ENCODE measurements around the gene CCDC9. TPM values are rescaled to one million over a fixed set of nuclear protein-coding genes. Genes with fewer than 3 reads are reported as not detected.

The CCDC9 gene
- total RNA-seq, 1 experiment from 2014 or later: 36.9 TPM

DNA sequence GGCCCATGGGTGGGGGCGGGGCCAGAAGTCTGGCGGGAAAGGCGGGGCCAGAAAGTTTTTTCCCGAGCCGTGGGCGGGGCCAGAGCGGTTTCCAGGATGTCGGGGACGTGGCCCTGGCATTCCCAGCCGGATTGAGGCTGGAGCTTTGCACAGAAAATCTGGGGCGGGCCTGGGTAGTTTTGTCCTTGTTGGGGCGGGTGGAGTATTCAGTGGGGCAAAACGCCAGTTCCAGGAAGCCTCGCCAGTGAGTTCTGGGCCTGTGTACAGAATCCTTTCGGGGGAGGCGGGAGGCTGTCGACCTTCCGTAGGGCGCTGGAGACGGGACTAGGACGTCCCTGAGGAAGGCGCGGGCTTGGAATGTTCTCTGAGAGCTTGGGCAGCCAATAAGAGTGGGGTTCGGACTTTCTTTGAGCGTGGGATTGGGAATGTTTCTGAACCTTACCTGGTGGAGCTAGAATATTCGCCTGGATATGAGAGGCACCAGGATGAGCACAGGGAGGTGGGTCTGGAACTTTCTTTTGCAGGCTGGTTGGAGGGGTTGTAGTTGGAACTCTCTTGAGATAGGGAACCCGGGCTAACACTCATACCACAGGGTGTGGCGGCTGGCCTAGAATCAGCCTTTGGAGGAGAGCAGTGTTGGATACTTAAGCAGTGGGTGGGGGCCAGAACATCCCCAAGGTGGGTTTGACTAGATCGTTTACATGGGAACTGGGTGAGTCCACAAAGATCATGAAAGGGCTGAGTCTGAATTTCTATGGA is 1.3 kb downstream of the CCDC9 start:
- H3K4ac ChIP-seq (ENCODE audit: low read depth, low read length): no peak overlapping the region; the same call in 1 of the 2 replicates
- H3K14ac ChIP-seq (ENCODE audit: insufficient read depth, low read length): peak overlapping the region; percentile 38
- no peak overlapping the region for H2AFZ ChIP-seq (ENCODE audit: low read length)
- H3K27me3 ChIP-seq (ENCODE audit: insufficient read depth, low read length): no peaks in the 10 kb centered on the region
- H2AK5ac ChIP-seq (ENCODE audit: insufficient read length, low read length): no peak overlapping the region
- no peaks in the 10 kb centered on the region for H4K20me1 ChIP-seq (ENCODE audit: control insufficient read depth, insufficient read depth, insufficient read length)
- H4K5ac ChIP-seq (ENCODE audit: insufficient read length, low read depth, low read length): no peak overlapping the region
- TF ChIP-seq, protein P1, sequence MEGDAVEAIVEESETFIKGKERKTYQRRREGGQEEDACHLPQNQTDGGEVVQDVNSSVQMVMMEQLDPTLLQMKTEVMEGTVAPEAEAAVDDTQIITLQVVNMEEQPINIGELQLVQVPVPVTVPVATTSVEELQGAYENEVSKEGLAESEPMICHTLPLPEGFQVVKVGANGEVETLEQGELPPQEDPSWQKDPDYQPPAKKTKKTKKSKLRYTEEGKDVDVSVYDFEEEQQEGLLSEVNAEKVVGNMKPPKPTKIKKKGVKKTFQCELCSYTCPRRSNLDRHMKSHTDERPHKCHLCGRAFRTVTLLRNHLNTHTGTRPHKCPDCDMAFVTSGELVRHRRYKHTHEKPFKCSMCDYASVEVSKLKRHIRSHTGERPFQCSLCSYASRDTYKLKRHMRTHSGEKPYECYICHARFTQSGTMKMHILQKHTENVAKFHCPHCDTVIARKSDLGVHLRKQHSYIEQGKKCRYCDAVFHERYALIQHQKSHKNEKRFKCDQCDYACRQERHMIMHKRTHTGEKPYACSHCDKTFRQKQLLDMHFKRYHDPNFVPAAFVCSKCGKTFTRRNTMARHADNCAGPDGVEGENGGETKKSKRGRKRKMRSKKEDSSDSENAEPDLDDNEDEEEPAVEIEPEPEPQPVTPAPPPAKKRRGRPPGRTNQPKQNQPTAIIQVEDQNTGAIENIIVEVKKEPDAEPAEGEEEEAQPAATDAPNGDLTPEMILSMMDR (conservative IDR thresholded peaks at IDR 0.05): no peak
- no peaks in the 10 kb centered on the region for H3K9me3 Mint-ChIP-seq
- no peak overlapping the region for H3T11ph ChIP-seq (ENCODE audit: low read length)
- no peak overlapping the region for H3K56ac ChIP-seq (ENCODE audit: insufficient read length, low read depth, low read length)
- peak overlapping the region; percentile 2 for H2BK12ac ChIP-seq (ENCODE audit: insufficient read length, low read depth, low read length)
- H3K18ac ChIP-seq (ENCODE audit: insufficient read length, low read depth, low read length): peak overlapping the region; percentile 74
- H4K91ac ChIP-seq (ENCODE audit: insufficient read length, low read depth, low read length): no peak overlapping the region
- no peaks in the 10 kb centered on the region; the same call in 1 of the 2 replicates for H3K27me3 Mint-ChIP-seq (ENCODE audit: low read depth)
- peak overlapping the region; percentile 86 to 89 for H3K4me3 Mint-ChIP-seq
- H3K23ac ChIP-seq (ENCODE audit: insufficient read length, low read depth, low read length): no peak overlapping the region
- no peak overlapping the region for H2BK20ac ChIP-seq (ENCODE audit: low read depth, low read length, poor library complexity, severe bottlenecking)
- no peaks in the 10 kb centered on the region for H3K9me3 ChIP-seq (ENCODE audit: control insufficient read depth, low read depth, low read length)
- H3K4me1 ChIP-seq (ENCODE audit: insufficient read depth, low read length): no peaks in the 10 kb centered on the region
- H3K79me2 ChIP-seq (ENCODE audit: insufficient read depth, low read length): no peaks in the 10 kb centered on the region
- no peak overlapping the region for H2BK15ac ChIP-seq (ENCODE audit: low read depth, low read length)
- WGBS (ENCODE audit: extremely low coverage, insufficient read length, low lambda C conversion rate): no CpG with 5 or more reads among the region's 29 CpGs
- H3K4me2 ChIP-seq (ENCODE audit: insufficient read depth, insufficient read length, low read length): peak overlapping the region; percentile 98
- peaks cover 12% of the 10 kb centered on the region for H3K23me2 ChIP-seq (ENCODE audit: insufficient read length, low read depth, low read length, poor library complexity, severe bottlenecking)
- no peak for DNase-seq
- H3K4me1 Mint-ChIP-seq: peaks cover 12 to 21% of the 10 kb centered on the region in 2 experiments
- H3K36me3 Mint-ChIP-seq (ENCODE audit: insufficient read depth in 1 of 3, low read depth in 3 of 3): peaks cover 34 to 47% (median 40%) of the 10 kb centered on the region in 3 experiments; a peak in 6 of 7 replicates
- H3K27ac ChIP-seq (ENCODE audit: insufficient read length, low read depth, low read length): peak overlapping the region; percentile 76
- H3K27ac Mint-ChIP-seq: peak overlapping the region; percentile 96 to 99 (median 99)
- no peak overlapping the region for H2BK120ac ChIP-seq (ENCODE audit: low read depth, low read length, poor library complexity, severe bottlenecking)
- no peak overlapping the region for H4K8ac ChIP-seq (replicated peaks; ENCODE audit: insufficient read length, low read depth, low read length)
- H3K79me1 ChIP-seq (ENCODE audit: insufficient read depth, low read depth, low read length, poor library complexity, severe bottlenecking): no peaks in the 10 kb centered on the region
- peak overlapping the region; percentile 16 for H2BK5ac ChIP-seq (ENCODE audit: insufficient read length, low read length)
- H3K9ac ChIP-seq (ENCODE audit: extremely low read depth, insufficient read length, low read length): peak overlapping the region; percentile 83

Measured in H9 (cell line).